Measurements from ENCODE around the gene ZNF574.

ZNF574 gene

GRCh38 chr19:42081584-42082203 is 5.7 kb downstream of the ZNF574 start:
- TF ChIP-seq MAX (IDR thresholded peaks at IDR 0.05) (no peak), CREB1 (IDR thresholded peaks at IDR 0.05; ENCODE audit: low read depth) (no peak), REST (IDR thresholded peaks at IDR 0.05; ENCODE audit: low read depth) (no peak), TCF12 (IDR thresholded peaks at IDR 0.05; ENCODE audit: low read depth) (no peak), YY1 (IDR thresholded peaks at IDR 0.05; ENCODE audit: low read depth) (no peak)

- no peak for TF ChIP-seq USF1 (IDR thresholded peaks at IDR 0.05)
- TF ChIP-seq ZBTB7A (IDR thresholded peaks at IDR 0.05; ENCODE audit: low read depth), result no peak
- no peak for TF ChIP-seq EGR1 (IDR thresholded peaks at IDR 0.05)
- no peak for TF ChIP-seq FOXM1 (IDR thresholded peaks at IDR 0.05; ENCODE audit: borderline replicate concordance, low read depth)
- 0 out of 2 replicates have a peak, but pooled peaks have one; percentile 26 for TF ChIP-seq TEAD4 (IDR thresholded peaks at IDR 0.05)
- no peak for TF ChIP-seq TCF12 (IDR thresholded peaks at IDR 0.05; ENCODE audit: low read depth)
- TF ChIP-seq TAF1 (IDR thresholded peaks at IDR 0.05; ENCODE audit: low read depth), result no peak
- peak; percentile 81 for TF ChIP-seq CEBPB (IDR thresholded peaks at IDR 0.05)
- TF ChIP-seq RAD21 (IDR thresholded peaks at IDR 0.05; ENCODE audit: low read depth), result no peak
- no peak for TF ChIP-seq EP300 (IDR thresholded peaks at IDR 0.05; ENCODE audit: borderline replicate concordance)
These were observed 7.6 kb downstream of the ZNF574 start for GRCh38 chr19:42083537-42083936.

GRCh38 chr19:42086188-42086736 is 10.3 kb downstream of the ZNF574 start:
- TF ChIP-seq CREB1 (IDR thresholded peaks at IDR 0.05; ENCODE audit: low read depth) (no peak), CEBPB (IDR thresholded peaks at IDR 0.05) (no peak), FOXM1 (IDR thresholded peaks at IDR 0.05; ENCODE audit: borderline replicate concordance, low read depth) (no peak), TCF12 (IDR thresholded peaks at IDR 0.05; ENCODE audit: low read depth) (no peak)

GRCh38 chr19:42086770-42087550 is 11.0 kb downstream of the ZNF574 start:
- TF ChIP-seq TCF12 (IDR thresholded peaks at IDR 0.05; ENCODE audit: low read depth), result no peak
- TF ChIP-seq RAD21 (IDR thresholded peaks at IDR 0.05; ENCODE audit: low read depth), result no peak
- no peak for TF ChIP-seq TEAD4 (IDR thresholded peaks at IDR 0.05)
- TF ChIP-seq TAF1 (IDR thresholded peaks at IDR 0.05; ENCODE audit: low read depth), result no peak
- no peak for TF ChIP-seq EGR1 (IDR thresholded peaks at IDR 0.05)
- TF ChIP-seq FOXM1 (IDR thresholded peaks at IDR 0.05; ENCODE audit: borderline replicate concordance, low read depth), result no peak
- TF ChIP-seq YY1 (IDR thresholded peaks at IDR 0.05; ENCODE audit: low read depth), result no peak
- TF ChIP-seq EP300 (IDR thresholded peaks at IDR 0.05; ENCODE audit: borderline replicate concordance), result no peak
- no peak for TF ChIP-seq ZBTB7A (IDR thresholded peaks at IDR 0.05; ENCODE audit: low read depth)
- TF ChIP-seq NFIC (IDR thresholded peaks at IDR 0.05), result no peak
- no peak for TF ChIP-seq MAX (IDR thresholded peaks at IDR 0.05)
- TF ChIP-seq CEBPB (IDR thresholded peaks at IDR 0.05), result no peak
- TF ChIP-seq REST (IDR thresholded peaks at IDR 0.05; ENCODE audit: low read depth), result no peak
- no peak for TF ChIP-seq CREB1 (IDR thresholded peaks at IDR 0.05; ENCODE audit: low read depth)

GRCh38 chr19:42088471-42089190 is 12.7 kb downstream of the ZNF574 start:
- no peak for TF ChIP-seq TAF1 (IDR thresholded peaks at IDR 0.05; ENCODE audit: low read depth)
- TF ChIP-seq ZBTB7A (IDR thresholded peaks at IDR 0.05; ENCODE audit: low read depth), result 0 out of 2 replicates have a peak, but pooled peaks have one; percentile 43
